Occipital lobe (tissue), 2 donors: ENCODE measurements around the gene RBM33. TPM values are rescaled to one million over a fixed set of nuclear protein-coding genes. Genes with fewer than 3 reads are reported as not detected.

Source experiments
- DNase-seq: peaks from one replicate; lab custom pipeline; 2025; lab: John Stamatoyannopoulos, UW
- total RNA-seq: library from RNA; depleted of rRNA; stranded (reverse); fragments of >200 nt; gene quantifications from one replicate; pipeline ENCODE4 v1.2.3, GENCODE V29; 2014

RBM33 gene
- total RNA-seq, 1 donor from 2014 or later = 41.6 TPM

GRCh38 chr7:155749578-155749977 is 105.1 kb downstream of the RBM33 start:
- no peak for DNase-seq

- DNase-seq = no peak
Measured at GRCh38 chr7:155750255-155751125, 106.0 kb downstream of the RBM33 start.

GRCh38 chr7:155751409-155751808 is 106.9 kb downstream of the RBM33 start:
- DNase-seq = no peak

GRCh38 chr7:155752756-155753445 is 108.4 kb downstream of the RBM33 start:
- no peak for DNase-seq

GRCh38 chr7:155753446-155753965 is 109.0 kb downstream of the RBM33 start:
- DNase-seq = no peak

- DNase-seq = no peak
Measured at GRCh38 chr7:155754165-155754564, 109.7 kb downstream of the RBM33 start.

- no peak for DNase-seq
Measured at GRCh38 chr7:155755026-155755425, 110.6 kb downstream of the RBM33 start.

GRCh38 chr7:155756322-155756721 is 111.9 kb downstream of the RBM33 start:
- no peak for DNase-seq

GRCh38 chr7:155758348-155758747 is 113.9 kb downstream of the RBM33 start:
- no peak for DNase-seq

- no peak for DNase-seq
Measured at GRCh38 chr7:155759740-155760430, 115.4 kb downstream of the RBM33 start.

GRCh38 chr7:155761162-155761561 is 116.7 kb downstream of the RBM33 start:
- no peak for DNase-seq

- no peak for DNase-seq
Measured at GRCh38 chr7:155762036-155762435, 117.6 kb downstream of the RBM33 start.

GRCh38 chr7:155762655-155763054 is 118.2 kb downstream of the RBM33 start:
- DNase-seq = no peak

GRCh38 chr7:155763122-155763521 is 118.7 kb downstream of the RBM33 start:
- no peak for DNase-seq

- DNase-seq = no peak
Measured at GRCh38 chr7:155763691-155764437, 119.4 kb downstream of the RBM33 start.

GRCh38 chr7:155764438-155764793 is 120.0 kb downstream of the RBM33 start:
- no peak for DNase-seq

GRCh38 chr7:155765458-155765857 is 121.0 kb downstream of the RBM33 start:
- DNase-seq = no peak

GRCh38 chr7:155766386-155766785 is 121.9 kb downstream of the RBM33 start:
- DNase-seq = no peak

GRCh38 chr7:155766966-155767916 is 122.8 kb downstream of the RBM33 start:
- DNase-seq = no peak

GRCh38 chr7:155769701-155770100 is 125.2 kb downstream of the RBM33 start:
- DNase-seq = peak; percentile 57
